PC-3 (cell line): ENCODE data around the gene TCF12. TPM values are rescaled to one million over a fixed set of nuclear protein-coding genes. Genes with fewer than 3 reads are reported as not detected.

ENCODE experiments used
- ATAC-seq: fragments of 200-7000 bp; cut with Tn5 transposase; 2 replicates; pipeline ENCODE4 v1.9.1; 2020; ENCODE audit warnings: mild to moderate bottlenecking, moderate library complexity
- BruUV-seq: library from RNA; stranded (reverse); fragments of 400-500 nt; replicated peaks from 2 replicates; lab custom pipeline; 2021; lab: Mats Ljungman, UMichigan
- CTCF ChIA-PET: fragments of 300-600 bp; sonication (Branson Sonifier 250); formaldehyde crosslinking; loops from one replicate; lab custom pipeline; 2022; ENCODE audit warnings: antibody characterized with exemption; lab: Charles Lee
- POLR2A ChIA-PET: fragments of 300-600 bp; sonication (Branson Sonifier 250); formaldehyde crosslinking; loops from one replicate; lab custom pipeline; 2022; ENCODE audit warnings: antibody characterized with exemption; ENCODE audit not compliant: unreplicated experiment; lab: Charles Lee
- DNase-seq: peaks from one replicate; pipeline ENCODE4 v3.0.0-alpha.2; 2015
- H2AFZ ChIP-seq: fragments of 300-600 bp; sonication (generic); 2 replicates; pipeline ENCODE4 v1.6.0; 2016; ENCODE audit warnings: antibody characterized with exemption, low read length
- H3F3A ChIP-seq: fragments of 300-600 bp; sonication (generic); one replicate; pipeline ENCODE4 v1.6.0; 2017; ENCODE audit warnings: antibody characterized with exemption, low read length, control low read depth, mild to moderate bottlenecking; ENCODE audit not compliant: unreplicated experiment
- H3K27ac ChIP-seq: fragments of 300-600 bp; sonication (generic); 2 replicates; pipeline ENCODE4 v1.5.1; 2016; ENCODE audit warnings: mild to moderate bottlenecking, low read length
- H3K27me3 ChIP-seq: fragments of 300-600 bp; sonication (generic); 2 replicates; pipeline ENCODE4 v1.6.1; 2016; ENCODE audit warnings: low read length, mixed read lengths
- H3K36me3 ChIP-seq: fragments of 300-600 bp; sonication (generic); 2 replicates; pipeline ENCODE4 v1.6.1; 2016; ENCODE audit warnings: low read depth, mixed run types, low read length, mixed read lengths
- H3K4me1 ChIP-seq: fragments of 300-600 bp; sonication (generic); 2 replicates; pipeline ENCODE4 v1.5.1; 2016; ENCODE audit warnings: low read length; ENCODE audit not compliant: insufficient read depth
- H3K4me2 ChIP-seq: fragments of 300-600 bp; sonication (generic); 2 replicates; pipeline ENCODE4 v1.6.0; 2016; ENCODE audit warnings: low read length
- H3K4me3 ChIP-seq: fragments of 300-600 bp; sonication (generic); 2 replicates; pipeline ENCODE4 v1.5.1; 2016; ENCODE audit warnings: mild to moderate bottlenecking, low read length, mixed read lengths
- H3K79me2 ChIP-seq: fragments of 300-600 bp; sonication (generic); 2 replicates; pipeline ENCODE4 v1.6.1; 2017; ENCODE audit warnings: low read length, mixed read lengths
- H3K9ac ChIP-seq: fragments of 300-600 bp; sonication (generic); 2 replicates; pipeline ENCODE4 v1.6.0; 2016; ENCODE audit warnings: mild to moderate bottlenecking, low read length
- H3K9me2 ChIP-seq: fragments of 300-600 bp; sonication (generic); replicated peaks from 2 replicates; pipeline ENCODE4 v1.6.1; 2016; ENCODE audit warnings: mixed run types, low read length, mixed read lengths
- H3K9me3 ChIP-seq: fragments of 300-600 bp; sonication (generic); 2 replicates; pipeline ENCODE4 v1.6.1; 2016; ENCODE audit warnings: low read length, mixed read lengths
- H4K20me1 ChIP-seq: fragments of 300-600 bp; sonication (generic); 2 replicates; pipeline ENCODE4 v1.6.1; 2016; ENCODE audit warnings: low read length, mixed read lengths
- EZH2 ChIP-seq: fragments of 300-600 bp; sonication (generic); IDR thresholded peaks from one replicate; pipeline ENCODE4 v1.6.1; 2017; ENCODE audit warnings: antibody characterized with exemption, mild to moderate bottlenecking, low read length; ENCODE audit not compliant: unreplicated experiment
- EZH2phosphoT487 ChIP-seq: fragments of 300-600 bp; sonication (generic); IDR thresholded peaks from 2 replicates; pipeline ENCODE4 v1.6.1; 2018; ENCODE audit warnings: mild to moderate bottlenecking, antibody characterized with exemption, low read length, borderline replicate concordance
- intact Hi-C: fragments of 100-400 bp; cut with micrococcal nuclease; formaldehyde crosslinking; loops from 2 replicates; pipeline ENCODE4 v1.9.0; 2023
- total RNA-seq: library from RNA; depleted of rRNA; stranded (reverse); fragments of >200 nt; gene quantifications from 2 replicates; pipeline ENCODE4 v1.2.3, GENCODE V29; 2014
- TF ChIP-seq, protein P1 (sequence below): fragments of 300-600 bp; sonication (generic); conservative IDR thresholded peaks from 2 replicates; pipeline ENCODE4 v1.5.1; 2017; ENCODE audit warnings: antibody characterized with exemption, low read depth, mild to moderate bottlenecking, low read length

TCF12 gene
- total RNA-seq, 1 experiment from 2014 or later: 103 TPM

DNA sequence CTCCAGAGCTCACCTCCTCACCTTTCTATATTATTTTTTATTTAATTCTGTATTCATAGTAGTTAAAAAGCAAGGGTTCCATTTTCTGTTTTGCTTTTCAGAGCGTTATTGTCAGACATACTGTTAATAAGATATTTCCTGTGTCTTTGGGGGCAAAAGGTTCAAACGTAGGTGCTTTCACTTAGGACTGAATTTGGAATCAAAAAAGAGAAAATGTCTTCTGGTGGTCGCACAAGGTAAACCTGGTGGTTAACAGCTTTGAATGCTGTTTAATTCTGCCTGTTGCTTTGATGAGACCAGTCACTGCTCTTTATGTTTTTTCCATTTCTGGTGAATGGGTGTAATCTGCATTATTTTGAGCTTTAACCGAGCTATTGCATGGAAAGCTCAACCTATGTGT lies 212.5 kb downstream of the TCF12 start:
- POLR2A ChIA-PET: no interaction called here
- Histone ChIP-seq H3K4me1 (no peaks in the 10 kb centered on the region), H3K79me2 (no peaks in the 10 kb centered on the region), H3K27ac (no peak overlapping the region), H3K9me2 (no peaks in the 10 kb centered on the region), H3K9me3 (no peaks in the 10 kb centered on the region), H3K9ac (no peak overlapping the region), H4K20me1 (no peaks in the 10 kb centered on the region), H3K4me3 (no peak overlapping the region), H2AFZ (no peak overlapping the region), H3K27me3 (no peaks in the 10 kb centered on the region), H3F3A (no peaks in the 10 kb centered on the region), H3K4me2 (no peak overlapping the region), H3K36me3 (no peaks in the 10 kb centered on the region)
- DNase-seq (no peak), ATAC-seq (no peak)
- TF ChIP-seq, protein P1, sequence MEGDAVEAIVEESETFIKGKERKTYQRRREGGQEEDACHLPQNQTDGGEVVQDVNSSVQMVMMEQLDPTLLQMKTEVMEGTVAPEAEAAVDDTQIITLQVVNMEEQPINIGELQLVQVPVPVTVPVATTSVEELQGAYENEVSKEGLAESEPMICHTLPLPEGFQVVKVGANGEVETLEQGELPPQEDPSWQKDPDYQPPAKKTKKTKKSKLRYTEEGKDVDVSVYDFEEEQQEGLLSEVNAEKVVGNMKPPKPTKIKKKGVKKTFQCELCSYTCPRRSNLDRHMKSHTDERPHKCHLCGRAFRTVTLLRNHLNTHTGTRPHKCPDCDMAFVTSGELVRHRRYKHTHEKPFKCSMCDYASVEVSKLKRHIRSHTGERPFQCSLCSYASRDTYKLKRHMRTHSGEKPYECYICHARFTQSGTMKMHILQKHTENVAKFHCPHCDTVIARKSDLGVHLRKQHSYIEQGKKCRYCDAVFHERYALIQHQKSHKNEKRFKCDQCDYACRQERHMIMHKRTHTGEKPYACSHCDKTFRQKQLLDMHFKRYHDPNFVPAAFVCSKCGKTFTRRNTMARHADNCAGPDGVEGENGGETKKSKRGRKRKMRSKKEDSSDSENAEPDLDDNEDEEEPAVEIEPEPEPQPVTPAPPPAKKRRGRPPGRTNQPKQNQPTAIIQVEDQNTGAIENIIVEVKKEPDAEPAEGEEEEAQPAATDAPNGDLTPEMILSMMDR: no peak
- TF ChIP-seq EZH2 (no peak), EZH2phosphoT487 (no peak)
- CTCF ChIA-PET: no interaction called here
- BruUV-seq: no TSS peak
- intact Hi-C loops: loop anchor here (10.0 kb wide), 1 partner anchor 636 kb away; no protein-coding TSS in a partner anchor

DNA sequence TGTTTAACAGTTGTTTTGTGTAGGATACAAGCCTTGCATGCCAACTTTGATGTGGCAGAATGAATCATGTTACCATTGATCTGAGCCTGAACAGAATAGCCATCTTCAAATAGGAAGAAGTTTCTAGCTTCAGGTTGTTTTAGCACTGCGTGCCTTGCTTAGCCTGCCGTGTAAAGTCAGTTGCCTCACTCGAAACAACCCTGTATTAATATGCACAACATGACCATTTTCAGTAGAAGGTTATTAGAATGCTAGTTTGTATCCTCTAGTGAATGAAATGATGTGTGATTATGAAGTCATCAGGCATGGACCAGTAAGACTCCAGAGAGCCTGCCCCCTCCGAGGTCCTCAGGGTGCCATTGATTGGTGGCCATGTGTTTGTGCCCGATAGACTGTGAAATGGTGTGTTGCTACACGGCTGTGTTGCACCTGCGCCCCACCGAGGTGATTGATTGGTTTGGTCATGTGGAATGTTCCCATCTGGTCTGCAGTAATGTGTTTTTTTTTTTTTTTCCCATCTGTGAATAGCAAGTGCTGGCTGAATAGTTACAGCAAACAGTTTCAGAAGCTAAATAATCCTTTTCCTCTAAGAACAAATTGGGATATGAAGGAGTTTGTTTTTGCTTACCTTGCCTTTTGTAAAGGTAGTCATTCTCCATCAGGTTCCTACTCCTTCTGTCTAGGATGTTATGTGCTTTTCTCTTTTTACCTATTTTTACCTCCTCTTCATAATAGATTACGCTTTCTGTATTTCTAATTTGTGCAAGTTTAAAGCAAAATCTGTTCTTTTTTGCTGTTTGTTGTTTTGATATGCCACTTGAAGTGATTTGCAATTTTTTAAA lies 214.9 kb downstream of the TCF12 start:
- H3F3A ChIP-seq: no peaks in the 10 kb centered on the region
- TF ChIP-seq EZH2phosphoT487 (no peak), EZH2 (no peak)
- TF ChIP-seq, protein P1: no peak
- intact Hi-C loops: loop anchor here (10.0 kb wide), 1 partner anchor 639 kb away; no protein-coding TSS in a partner anchor
- no TSS peak for BruUV-seq
- no peak overlapping the region for H3K27ac ChIP-seq
- no peak overlapping the region for H3K9ac ChIP-seq
- H3K9me3 ChIP-seq: no peaks in the 10 kb centered on the region
- H2AFZ ChIP-seq: no peak overlapping the region
- H4K20me1 ChIP-seq: no peaks in the 10 kb centered on the region
- H3K36me3 ChIP-seq: no peaks in the 10 kb centered on the region
- no peak overlapping the region for H3K4me2 ChIP-seq
- H3K4me1 ChIP-seq: no peaks in the 10 kb centered on the region
- ChIA-PET POLR2A (no interaction called here), CTCF (no interaction called here)
- ATAC-seq: no peak
- no peaks in the 10 kb centered on the region for H3K79me2 ChIP-seq
- H3K9me2 ChIP-seq: no peaks in the 10 kb centered on the region
- H3K4me3 ChIP-seq: no peak overlapping the region
- no peak for DNase-seq
- H3K27me3 ChIP-seq: no peaks in the 10 kb centered on the region

DNA sequence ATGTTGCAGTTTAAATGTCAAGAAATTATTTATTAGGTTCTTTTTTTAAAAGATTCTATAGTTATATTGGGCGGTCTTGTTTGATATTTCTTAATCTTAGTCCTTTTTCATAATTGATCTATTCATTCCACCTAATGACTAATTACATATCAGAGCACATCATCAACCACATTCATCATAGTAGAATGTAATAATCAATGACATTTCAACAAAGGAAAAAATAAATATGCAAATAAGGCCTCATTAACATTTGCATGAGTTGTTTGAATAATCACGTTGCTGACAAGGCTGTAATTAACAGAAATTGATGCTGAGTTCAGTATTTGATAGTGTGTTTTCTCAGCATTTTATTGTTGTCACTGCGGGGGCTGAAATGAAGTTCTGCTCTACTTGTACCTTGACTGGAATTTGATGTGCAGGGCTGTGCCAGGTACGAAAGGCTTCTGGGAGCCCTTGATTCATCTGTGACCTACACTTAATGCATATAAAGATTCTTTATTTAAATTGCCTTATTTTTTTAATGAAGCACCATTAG lies 215.7 kb downstream of the TCF12 start:
- no peak overlapping the region for H3K4me2 ChIP-seq
- H2AFZ ChIP-seq: no peak overlapping the region
- CTCF ChIA-PET: no interaction called here
- DNase-seq (no peak), ATAC-seq (no peak)
- H3K4me1 ChIP-seq: no peaks in the 10 kb centered on the region
- H3K27me3 ChIP-seq: no peaks in the 10 kb centered on the region
- H3K27ac ChIP-seq: no peak overlapping the region
- intact Hi-C loops: loop anchor here (10.0 kb wide), 1 partner anchor 639 kb away; no protein-coding TSS in a partner anchor
- no peaks in the 10 kb centered on the region for H3K9me2 ChIP-seq
- H3K4me3 ChIP-seq: no peak overlapping the region
- H3K9me3 ChIP-seq: no peaks in the 10 kb centered on the region
- TF ChIP-seq EZH2phosphoT487 (no peak), EZH2 (no peak)
- TF ChIP-seq, protein P1: no peak
- H3F3A ChIP-seq: no peaks in the 10 kb centered on the region
- H3K79me2 ChIP-seq: no peaks in the 10 kb centered on the region
- H4K20me1 ChIP-seq: no peaks in the 10 kb centered on the region
- POLR2A ChIA-PET: no interaction called here
- H3K9ac ChIP-seq: no peak overlapping the region
- no peaks in the 10 kb centered on the region for H3K36me3 ChIP-seq
- BruUV-seq: no TSS peak
